ENCODE data around the gene DAO. TPM values are rescaled to one million over a fixed set of nuclear protein-coding genes. Genes with fewer than 3 reads are reported as not detected.
A peak's percentile ranks its signal among the peaks of the same experiment; 100 is the strongest.
"Not testable (repeated sequence)": the region's sequence is repeated elsewhere in the genome, so short reads cannot be mapped to it uniquely, and the experiment has no call there.

The DAO gene
- total and polyA plus RNA-seq, 12 donors = not detected

GRCh38 chr12:108858311-108859074 is 21.4 kb upstream of the DAO start:
- intact Hi-C loops (cut with DNase I) = no loop called here
- H3K36me3 ChIP-seq (replicated peaks in 1 of 2) = no peaks in the 10 kb centered on the region
- H3K4me1 ChIP-seq (replicated peaks in 1 of 2) = peaks cover 27 to 44% of the 10 kb centered on the region in 2 donors
- TF ChIP-seq, protein P1, sequence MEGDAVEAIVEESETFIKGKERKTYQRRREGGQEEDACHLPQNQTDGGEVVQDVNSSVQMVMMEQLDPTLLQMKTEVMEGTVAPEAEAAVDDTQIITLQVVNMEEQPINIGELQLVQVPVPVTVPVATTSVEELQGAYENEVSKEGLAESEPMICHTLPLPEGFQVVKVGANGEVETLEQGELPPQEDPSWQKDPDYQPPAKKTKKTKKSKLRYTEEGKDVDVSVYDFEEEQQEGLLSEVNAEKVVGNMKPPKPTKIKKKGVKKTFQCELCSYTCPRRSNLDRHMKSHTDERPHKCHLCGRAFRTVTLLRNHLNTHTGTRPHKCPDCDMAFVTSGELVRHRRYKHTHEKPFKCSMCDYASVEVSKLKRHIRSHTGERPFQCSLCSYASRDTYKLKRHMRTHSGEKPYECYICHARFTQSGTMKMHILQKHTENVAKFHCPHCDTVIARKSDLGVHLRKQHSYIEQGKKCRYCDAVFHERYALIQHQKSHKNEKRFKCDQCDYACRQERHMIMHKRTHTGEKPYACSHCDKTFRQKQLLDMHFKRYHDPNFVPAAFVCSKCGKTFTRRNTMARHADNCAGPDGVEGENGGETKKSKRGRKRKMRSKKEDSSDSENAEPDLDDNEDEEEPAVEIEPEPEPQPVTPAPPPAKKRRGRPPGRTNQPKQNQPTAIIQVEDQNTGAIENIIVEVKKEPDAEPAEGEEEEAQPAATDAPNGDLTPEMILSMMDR (IDR thresholded peaks at IDR 0.05) = no peak
- no peak for TF ChIP-seq POLR2A (IDR thresholded peaks at IDR 0.05)
- DNase-seq = peak in 1 of 7 donors; percentile 42
- WGBS, 4 donors = 32 to 44% (median 39%) methylated on average over 18 of the region's 18 CpGs
- H3K4me3 ChIP-seq = peak overlapping the region in 2 of 4 donors; percentile 56 to 80
- no peaks in the 10 kb centered on the region for H3K27me3 ChIP-seq
- H3K9me3 ChIP-seq (replicated peaks in 1 of 3) = no peaks in the 10 kb centered on the region
- H3K27ac ChIP-seq = peak overlapping the region in 3 of 5 donors; percentile 87 to 100 (median 89)

DNA sequence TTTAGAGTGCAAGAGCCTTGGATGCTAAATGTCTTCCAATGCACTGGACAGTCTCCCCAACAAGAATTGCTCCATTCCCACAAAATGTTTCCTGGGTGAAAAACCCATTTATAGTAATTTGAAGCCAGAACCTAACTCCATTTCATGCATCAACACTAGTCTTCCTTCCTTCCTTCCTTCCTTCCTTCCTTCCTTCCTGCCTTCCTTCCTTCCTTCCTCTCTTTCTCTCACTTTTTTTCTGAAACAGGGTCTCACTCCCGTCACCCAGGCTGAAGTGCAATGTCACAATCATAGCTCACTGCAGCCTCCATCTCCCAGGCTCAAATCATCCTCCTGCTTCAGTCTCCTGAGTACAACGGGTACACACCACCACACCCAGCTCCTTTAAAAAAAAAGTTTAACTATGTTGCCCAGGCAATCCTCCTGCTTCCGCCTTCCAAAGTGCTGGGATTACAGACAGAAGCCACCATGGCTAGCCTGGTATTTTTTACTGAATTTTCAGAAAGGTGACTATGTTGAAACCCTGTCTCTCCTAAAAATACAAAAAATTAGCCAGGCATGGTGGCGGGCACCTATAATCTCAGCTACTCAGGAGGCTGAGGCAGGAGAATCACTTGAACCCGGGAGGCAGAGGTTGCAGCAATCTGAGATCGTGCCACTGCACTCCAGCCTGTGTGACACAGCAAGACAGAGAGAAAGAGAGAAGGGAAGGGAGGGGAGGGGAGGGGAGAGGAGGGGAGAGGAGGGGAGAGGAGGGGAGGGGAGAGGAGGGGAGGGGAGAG is 20.6 kb upstream of the DAO start:
- H3K27ac ChIP-seq; H3K36me3 ChIP-seq (replicated peaks in 1 of 2); DNase-seq; H3K9me3 ChIP-seq (replicated peaks in 1 of 3); intact Hi-C loops (cut with DNase I); H3K27me3 ChIP-seq; H3K4me3 ChIP-seq: not testable (repeated sequence)
- 43 to 72% (median 65%) methylated on average over 4 to 6 of the region's 6 CpGs for WGBS, 4 donors
- H3K4me1 ChIP-seq (replicated peaks in 1 of 2) = peaks cover 21 to 36% of the 10 kb centered on the region in 2 donors

GRCh38 chr12:108859923-108860291 is 20.0 kb upstream of the DAO start:
- no peak overlapping the region for H3K27ac ChIP-seq
- H3K4me1 ChIP-seq (replicated peaks in 1 of 2) = peaks cover 21 to 30% of the 10 kb centered on the region in 2 donors
- H3K36me3 ChIP-seq (replicated peaks in 1 of 2) = no peaks in the 10 kb centered on the region
- 81 to 100% (median 87%) methylated on average over 1 of the region's 1 CpG for WGBS, 4 donors
- TF ChIP-seq, protein P1 (IDR thresholded peaks at IDR 0.05) = no peak
- no peak for TF ChIP-seq POLR2A (IDR thresholded peaks at IDR 0.05)
- DNase-seq = no peak
- intact Hi-C loops (cut with DNase I) = no loop called here
- no peaks in the 10 kb centered on the region for H3K9me3 ChIP-seq (replicated peaks in 1 of 3)
- H3K4me3 ChIP-seq = no peak overlapping the region
- H3K27me3 ChIP-seq = no peaks in the 10 kb centered on the region

DNA sequence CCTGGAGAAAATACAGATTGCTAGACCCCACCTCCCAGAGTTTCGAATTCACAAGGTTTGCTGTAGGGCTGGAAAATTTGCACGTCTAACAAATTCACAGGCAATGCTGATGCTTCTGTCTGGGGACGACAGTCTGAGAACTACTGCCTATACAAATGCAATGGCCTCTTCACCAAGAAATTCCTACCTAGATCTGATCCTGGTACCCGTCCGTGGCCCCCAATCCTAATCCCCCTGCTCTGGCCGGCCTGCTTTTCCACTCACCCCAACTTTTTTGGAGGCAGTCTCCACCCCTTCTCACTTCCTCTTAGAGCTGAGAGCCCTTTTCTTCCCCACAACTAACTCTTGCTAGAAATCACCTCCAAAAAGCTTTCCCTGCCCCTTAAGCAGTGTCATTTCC is 19.4 kb upstream of the DAO start:
- H3K27ac ChIP-seq = peak overlapping the region in 1 of 5 donors; percentile 22
- H3K4me1 ChIP-seq (replicated peaks in 1 of 2) = peaks cover 21 to 24% of the 10 kb centered on the region in 2 donors
- intact Hi-C loops (cut with DNase I) = no loop called here
- TF ChIP-seq POLR2A (IDR thresholded peaks at IDR 0.05) = no peak
- TF ChIP-seq, protein P1 (IDR thresholded peaks at IDR 0.05) = no peak
- no peaks in the 10 kb centered on the region for H3K36me3 ChIP-seq (replicated peaks in 1 of 2)
- H3K27me3 ChIP-seq = no peaks in the 10 kb centered on the region
- no peak overlapping the region for H3K4me3 ChIP-seq
- no peaks in the 10 kb centered on the region for H3K9me3 ChIP-seq (replicated peaks in 1 of 3)
- 71 to 78% (median 75%) methylated on average over 6 of the region's 6 CpGs for WGBS, 4 donors
- no peak for DNase-seq
